ENCODE data around the gene CCDC136. TPM values are rescaled to one million over a fixed set of nuclear protein-coding genes. Genes with fewer than 3 reads are reported as not detected.

Gene CCDC136
- total RNA-seq, 1 donor, result 7.2 TPM

GRCh38 chr7:128812514-128813168, 20.9 kb downstream of the CCDC136 start:
- Histone ChIP-seq H2AFZ (ENCODE audit: low read length) (no peak overlapping the region), H3K36me3 (ENCODE audit: insufficient read depth, low read length) (peaks cover under 1% of the 10 kb centered on the region), H3K4me3 (ENCODE audit: insufficient read depth, low read length) (no peak overlapping the region), H3K27me3 (ENCODE audit: insufficient read depth, low read length) (peaks cover 10% of the 10 kb centered on the region), H4K20me1 (ENCODE audit: insufficient read depth, low read length) (no peaks in the 10 kb centered on the region), H3K79me2 (ENCODE audit: insufficient read depth, low read length) (no peaks in the 10 kb centered on the region), H3K4me1 (ENCODE audit: insufficient read depth, low read length) (no peaks in the 10 kb centered on the region), H3K27ac (ENCODE audit: low read depth, low read length) (no peak overlapping the region), H3K4me2 (ENCODE audit: insufficient read depth, low read length) (no peak overlapping the region), H3K9me3 (ENCODE audit: low read depth, low read length) (no peaks in the 10 kb centered on the region)
- TF ChIP-seq CTCF (IDR thresholded peaks at IDR 0.05; ENCODE audit: extremely low read depth, low read depth, low read length), result no peak
- no peak for DNase-seq (ENCODE audit: insufficient read length, low spot score, missing footprints)

GRCh38 chr7:128814499-128814898, 22.7 kb downstream of the CCDC136 start:
- no peak overlapping the region for H2AFZ ChIP-seq (ENCODE audit: low read length)
- peaks cover 10% of the 10 kb centered on the region for H3K27me3 ChIP-seq (ENCODE audit: insufficient read depth, low read length)
- TF ChIP-seq CTCF (IDR thresholded peaks at IDR 0.05; ENCODE audit: extremely low read depth, low read depth, low read length), result no peak
- no peak overlapping the region for H3K27ac ChIP-seq (ENCODE audit: low read depth, low read length)
- no peaks in the 10 kb centered on the region for H4K20me1 ChIP-seq (ENCODE audit: insufficient read depth, low read length)
- H3K4me2 ChIP-seq (ENCODE audit: insufficient read depth, low read length), result no peak overlapping the region
- no peaks in the 10 kb centered on the region for H3K79me2 ChIP-seq (ENCODE audit: insufficient read depth, low read length)
- H3K36me3 ChIP-seq (ENCODE audit: insufficient read depth, low read length), result no peaks in the 10 kb centered on the region
- no peaks in the 10 kb centered on the region for H3K4me1 ChIP-seq (ENCODE audit: insufficient read depth, low read length)
- DNase-seq (ENCODE audit: insufficient read length, low spot score, missing footprints), result no peak
- no peak overlapping the region for H3K4me3 ChIP-seq (ENCODE audit: insufficient read depth, low read length)
- no peaks in the 10 kb centered on the region for H3K9me3 ChIP-seq (ENCODE audit: low read depth, low read length)

GRCh38 chr7:128815289-128815942, 23.6 kb downstream of the CCDC136 start:
- H3K27ac ChIP-seq (ENCODE audit: low read depth, low read length), result no peak overlapping the region
- no peaks in the 10 kb centered on the region for H3K9me3 ChIP-seq (ENCODE audit: low read depth, low read length)
- H2AFZ ChIP-seq (ENCODE audit: low read length), result no peak overlapping the region
- H3K36me3 ChIP-seq (ENCODE audit: insufficient read depth, low read length), result no peaks in the 10 kb centered on the region
- H3K79me2 ChIP-seq (ENCODE audit: insufficient read depth, low read length), result no peaks in the 10 kb centered on the region
- no peaks in the 10 kb centered on the region for H3K4me1 ChIP-seq (ENCODE audit: insufficient read depth, low read length)
- H4K20me1 ChIP-seq (ENCODE audit: insufficient read depth, low read length), result no peaks in the 10 kb centered on the region
- no peak overlapping the region for H3K4me2 ChIP-seq (ENCODE audit: insufficient read depth, low read length)
- H3K27me3 ChIP-seq (ENCODE audit: insufficient read depth, low read length), result peaks cover 14% of the 10 kb centered on the region
- no peak overlapping the region for H3K4me3 ChIP-seq (ENCODE audit: insufficient read depth, low read length)
- DNase-seq (ENCODE audit: insufficient read length, low spot score, missing footprints), result no peak
- no peak for TF ChIP-seq CTCF (IDR thresholded peaks at IDR 0.05; ENCODE audit: extremely low read depth, low read depth, low read length)

- no peaks in the 10 kb centered on the region for H3K9me3 ChIP-seq (ENCODE audit: low read depth, low read length)
- H3K4me2 ChIP-seq (ENCODE audit: insufficient read depth, low read length), result no peak overlapping the region
- H3K36me3 ChIP-seq (ENCODE audit: insufficient read depth, low read length), result no peaks in the 10 kb centered on the region
- DNase-seq (ENCODE audit: insufficient read length, low spot score, missing footprints), result no peak
- no peaks in the 10 kb centered on the region for H3K79me2 ChIP-seq (ENCODE audit: insufficient read depth, low read length)
- no peaks in the 10 kb centered on the region for H4K20me1 ChIP-seq (ENCODE audit: insufficient read depth, low read length)
- H3K27me3 ChIP-seq (ENCODE audit: insufficient read depth, low read length), result peaks cover 14% of the 10 kb centered on the region
- H3K4me3 ChIP-seq (ENCODE audit: insufficient read depth, low read length), result no peak overlapping the region
- no peak for TF ChIP-seq CTCF (IDR thresholded peaks at IDR 0.05; ENCODE audit: extremely low read depth, low read depth, low read length)
- no peaks in the 10 kb centered on the region for H3K4me1 ChIP-seq (ENCODE audit: insufficient read depth, low read length)
- H3K27ac ChIP-seq (ENCODE audit: low read depth, low read length), result no peak overlapping the region
- no peak overlapping the region for H2AFZ ChIP-seq (ENCODE audit: low read length)
These were observed 26.9 kb downstream of the CCDC136 start for GRCh38 chr7:128818694-128819093.

Data from osteoblast (primary cell).